Erythroblast (primary cell): ENCODE data around the gene RICTOR.

ENCODE experiments used
- GATA1 ChIP-seq: IDR thresholded peaks from 2 replicates; pipeline ENCODE4 v1.6.1; 2011; ENCODE audit warnings: low read depth, mild to moderate bottlenecking, control low read depth, low read length, moderate library complexity
- POLR2A ChIP-seq: IDR thresholded peaks from 2 replicates; pipeline ENCODE4 v1.6.1; 2011; ENCODE audit warnings: mild to moderate bottlenecking, low read length

GRCh38 chr5:38896760-38897159 lies 177.4 kb downstream of the RICTOR start:
- no peak for TF ChIP-seq POLR2A
- TF ChIP-seq GATA1, result no peak
